NCI-H2171 (cell line): ENCODE data around the gene CREB5.
"Not testable (repeated sequence)": the region's sequence is repeated elsewhere in the genome, so short reads cannot be mapped to it uniquely, and the experiment has no call there.

ENCODE experiments used
- DNase-seq: peaks from one replicate; lab custom pipeline; 2025; lab: John Stamatoyannopoulos, UW

The CREB5 gene

GRCh38 chr7:28611399-28611897 lies 199.1 kb downstream of the CREB5 start:
- DNase-seq, result not testable (repeated sequence)

- DNase-seq, result no peak
These were observed 200.9 kb downstream of the CREB5 start for GRCh38 chr7:28613262-28613661.

- DNase-seq, result no peak
These were observed 202.8 kb downstream of the CREB5 start for GRCh38 chr7:28615091-28615490.

DNA sequence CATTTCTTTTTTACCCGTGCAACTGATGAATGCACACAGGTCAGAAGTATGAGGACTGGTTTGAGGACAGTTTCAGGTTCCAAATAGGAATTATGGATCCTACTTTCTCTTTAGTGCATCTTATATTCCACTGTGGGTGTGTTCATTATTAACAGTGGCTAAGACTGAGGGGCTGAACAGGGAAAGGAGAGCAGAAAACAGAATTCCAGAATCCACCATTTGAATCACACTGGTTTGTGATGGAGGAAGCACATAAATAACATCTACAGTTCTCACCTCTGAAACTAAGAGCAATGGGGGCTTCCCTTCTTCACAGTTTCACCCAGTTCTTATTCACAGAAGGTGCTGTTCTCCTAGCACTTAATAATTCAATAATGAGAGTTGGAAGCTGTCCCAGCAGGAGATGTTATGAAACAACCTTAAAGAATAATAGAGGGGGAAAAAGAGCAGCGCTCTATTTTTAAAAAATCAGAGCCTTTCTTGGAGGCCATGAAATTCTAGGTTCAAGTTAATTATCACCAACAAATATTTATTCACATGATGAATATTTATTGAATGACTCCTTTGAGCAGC lies 205.1 kb downstream of the CREB5 start:
- DNase-seq, result no peak

GRCh38 chr7:28618383-28618782 lies 206.1 kb downstream of the CREB5 start:
- DNase-seq, result peak; percentile 86

GRCh38 chr7:28619256-28619655 lies 206.9 kb downstream of the CREB5 start:
- DNase-seq, result no peak

DNA sequence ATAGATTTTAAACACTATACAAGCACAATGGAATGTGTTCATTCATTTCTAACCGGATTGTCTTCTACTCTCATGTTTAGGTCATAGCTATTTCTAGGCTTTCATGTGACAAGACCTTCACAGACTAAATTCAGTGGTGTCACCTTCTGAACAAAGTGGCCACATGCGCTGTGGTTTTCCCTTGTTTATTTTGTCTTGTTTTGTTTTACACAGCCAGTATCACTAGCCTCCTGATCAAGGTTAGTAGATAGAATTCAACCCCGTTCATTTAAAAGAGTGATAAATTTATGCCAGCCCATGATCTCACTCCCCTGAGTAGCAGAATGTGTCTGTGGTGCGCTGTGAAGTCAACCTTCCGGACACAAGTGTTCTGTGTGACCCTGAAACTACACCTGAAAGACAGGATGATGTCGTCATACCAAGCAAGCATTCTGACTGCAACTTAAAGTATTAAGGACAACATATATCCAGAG lies 209.1 kb downstream of the CREB5 start:
- DNase-seq, result no peak

DNA sequence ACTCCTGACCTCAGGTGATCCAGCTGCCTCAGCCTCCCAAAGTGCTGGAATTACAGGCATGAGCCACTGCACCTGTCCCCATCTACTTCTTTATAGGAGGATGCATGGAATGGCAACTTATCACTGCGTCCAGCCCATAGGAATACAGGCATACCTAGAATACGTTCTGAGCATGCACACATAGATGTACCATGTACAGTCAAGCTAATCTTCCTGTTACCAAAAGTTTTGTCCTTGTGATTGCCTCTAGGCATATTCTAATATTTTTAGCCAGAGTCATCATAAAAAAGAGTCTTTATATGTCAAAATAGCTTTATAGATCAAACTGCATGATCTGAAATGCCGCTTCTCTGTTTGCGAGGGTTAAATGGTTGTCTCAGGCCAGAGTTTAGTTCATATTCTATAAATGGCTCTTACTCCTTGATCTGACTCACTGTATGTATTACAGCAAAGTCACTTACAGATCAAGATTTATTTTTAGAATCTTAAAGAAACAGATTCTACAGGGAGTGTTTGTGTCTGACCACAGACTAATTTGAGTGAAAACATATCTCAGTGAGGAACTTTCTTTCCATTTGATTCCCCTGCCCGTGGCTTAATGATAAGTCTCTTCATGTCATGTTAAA lies 210.9 kb downstream of the CREB5 start:
- DNase-seq, result no peak

GRCh38 chr7:28623863-28624262 lies 211.5 kb downstream of the CREB5 start:
- DNase-seq, result no peak

DNA sequence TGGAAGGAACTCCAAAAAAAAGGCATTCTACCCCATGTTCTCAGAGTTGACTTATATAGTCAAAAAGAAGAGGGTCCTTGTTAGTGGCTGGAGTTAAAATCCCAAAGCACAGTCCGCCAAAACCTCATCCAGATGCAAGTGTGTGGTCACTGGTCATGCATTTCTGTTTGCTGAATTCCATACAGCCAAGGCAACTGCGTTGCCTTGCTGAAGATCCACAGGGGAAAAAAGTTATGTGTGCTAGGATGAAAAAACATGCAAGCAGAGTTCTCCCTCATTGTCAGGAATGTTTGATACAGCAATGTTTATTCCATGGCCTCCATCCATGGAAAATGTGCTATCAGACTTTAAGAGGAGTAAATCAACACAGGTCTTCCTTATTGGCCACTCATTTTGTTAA lies 213.1 kb downstream of the CREB5 start:
- DNase-seq, result no peak

DNA sequence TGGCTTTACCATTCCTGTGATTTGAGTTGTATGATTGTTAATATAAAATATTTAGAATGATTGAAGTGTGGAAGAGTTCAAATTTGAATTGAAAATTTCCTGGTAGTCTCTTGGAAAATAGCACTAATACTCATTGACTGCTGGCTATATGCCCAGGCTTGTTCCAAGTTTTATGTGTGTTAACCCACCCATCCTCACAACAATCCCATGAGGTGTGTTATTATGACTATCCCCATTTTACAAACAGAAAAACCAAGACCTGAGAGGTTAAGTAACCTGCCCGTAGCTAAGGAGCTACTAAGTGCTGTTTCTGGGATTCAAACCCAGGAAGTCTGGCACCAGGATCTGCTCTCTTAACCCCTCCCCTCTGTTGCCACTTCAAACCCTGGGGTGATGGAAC lies 213.9 kb downstream of the CREB5 start:
- DNase-seq, result no peak

- DNase-seq, result no peak
These were observed 214.4 kb downstream of the CREB5 start for GRCh38 chr7:28626624-28627262.

DNA sequence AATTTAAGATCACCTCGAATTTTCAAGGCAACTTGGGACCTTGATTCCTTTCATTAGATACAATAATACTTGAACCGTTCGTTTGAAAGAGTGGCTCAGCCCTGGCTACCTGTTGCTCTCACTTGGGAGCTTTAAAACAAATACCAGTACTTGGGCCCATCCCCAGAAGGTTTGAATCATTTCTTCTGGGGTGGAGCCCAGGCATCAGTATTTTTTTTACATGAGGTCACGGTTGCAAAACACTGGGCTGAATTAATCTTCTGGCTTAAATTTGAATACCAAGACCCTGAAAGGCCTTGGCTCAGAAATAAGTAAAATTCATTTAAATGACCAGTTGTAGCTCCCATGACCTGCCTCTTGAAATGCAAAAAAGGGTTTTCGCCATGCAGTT lies 214.9 kb downstream of the CREB5 start:
- no peak for DNase-seq

GRCh38 chr7:28627896-28628295 lies 215.6 kb downstream of the CREB5 start:
- no peak for DNase-seq

GRCh38 chr7:28629216-28629842 lies 217.0 kb downstream of the CREB5 start:
- no peak for DNase-seq

GRCh38 chr7:28630350-28630749 lies 218.0 kb downstream of the CREB5 start:
- no peak for DNase-seq

DNA sequence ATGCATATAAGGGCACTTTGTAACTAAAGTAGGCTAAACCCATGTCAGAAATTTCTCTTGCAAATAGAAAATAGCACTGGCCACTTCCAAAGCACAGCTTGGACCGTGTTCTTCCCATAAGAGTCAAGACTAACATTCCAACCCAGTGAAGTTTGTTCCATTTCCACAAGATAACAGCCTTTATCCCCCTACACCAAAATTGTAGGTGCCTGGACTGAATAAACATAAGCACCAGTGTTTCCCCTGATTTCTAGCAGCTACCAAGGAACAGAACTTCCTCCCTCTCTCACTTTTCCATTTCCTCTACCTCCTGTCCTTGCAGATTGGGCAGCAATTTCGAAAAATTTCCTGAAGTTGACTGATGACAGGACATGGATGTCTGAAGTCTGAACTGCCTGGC lies 219.7 kb downstream of the CREB5 start:
- DNase-seq, result no peak

- no peak for DNase-seq
These were observed 226.6 kb downstream of the CREB5 start for GRCh38 chr7:28638914-28639313.

- DNase-seq, result no peak
These were observed 227.7 kb downstream of the CREB5 start for GRCh38 chr7:28640001-28640400.

DNA sequence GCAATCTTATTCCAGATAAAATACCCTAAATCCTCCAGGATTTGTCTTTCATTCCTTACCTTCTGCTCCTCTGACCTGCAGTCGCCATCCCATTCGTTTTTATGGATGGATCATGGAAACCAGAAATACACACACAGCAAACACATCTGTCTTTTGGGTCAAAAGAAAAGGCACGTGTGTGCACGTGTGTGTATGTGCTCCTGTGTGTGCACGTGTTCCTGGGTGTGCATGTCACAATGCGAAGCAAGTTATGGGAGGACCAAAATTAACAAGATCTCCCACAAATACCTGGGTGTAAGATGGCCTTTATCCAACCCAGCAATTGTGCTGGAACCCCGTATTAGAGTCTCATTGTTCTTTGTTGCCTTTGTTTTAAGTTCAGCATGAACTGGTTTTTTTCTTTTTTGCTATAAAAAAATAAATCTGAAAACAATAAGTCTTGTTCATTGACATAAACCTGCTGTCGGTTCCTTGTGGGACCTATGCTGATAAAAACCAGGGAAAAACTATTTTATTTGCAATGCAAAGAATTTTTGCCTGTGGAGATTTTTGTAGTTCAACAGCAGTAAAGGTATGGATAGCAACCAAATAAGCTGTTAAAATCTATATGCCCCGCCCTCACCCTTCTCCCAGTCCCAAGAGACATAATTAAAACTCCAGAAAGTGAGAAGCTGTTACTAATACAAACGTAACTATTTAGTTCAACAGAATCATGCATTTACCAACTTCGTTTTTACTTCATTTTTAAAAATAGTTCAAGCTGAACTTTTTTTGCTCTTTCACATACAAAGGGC lies 229.6 kb downstream of the CREB5 start:
- peak; percentile 40 for DNase-seq

- no peak for DNase-seq
These were observed 230.9 kb downstream of the CREB5 start for GRCh38 chr7:28643188-28643569.
